GM19193 (cell line): ENCODE data around the gene PTPN2.

Experiments used
- POLR2A ChIP-seq: IDR thresholded peaks from 4 replicates; pipeline ENCODE4 v1.6.1; 2011; ENCODE audit not compliant: insufficient read depth, insufficient read length; ENCODE audit errors: extremely low read depth

The PTPN2 gene

DNA sequence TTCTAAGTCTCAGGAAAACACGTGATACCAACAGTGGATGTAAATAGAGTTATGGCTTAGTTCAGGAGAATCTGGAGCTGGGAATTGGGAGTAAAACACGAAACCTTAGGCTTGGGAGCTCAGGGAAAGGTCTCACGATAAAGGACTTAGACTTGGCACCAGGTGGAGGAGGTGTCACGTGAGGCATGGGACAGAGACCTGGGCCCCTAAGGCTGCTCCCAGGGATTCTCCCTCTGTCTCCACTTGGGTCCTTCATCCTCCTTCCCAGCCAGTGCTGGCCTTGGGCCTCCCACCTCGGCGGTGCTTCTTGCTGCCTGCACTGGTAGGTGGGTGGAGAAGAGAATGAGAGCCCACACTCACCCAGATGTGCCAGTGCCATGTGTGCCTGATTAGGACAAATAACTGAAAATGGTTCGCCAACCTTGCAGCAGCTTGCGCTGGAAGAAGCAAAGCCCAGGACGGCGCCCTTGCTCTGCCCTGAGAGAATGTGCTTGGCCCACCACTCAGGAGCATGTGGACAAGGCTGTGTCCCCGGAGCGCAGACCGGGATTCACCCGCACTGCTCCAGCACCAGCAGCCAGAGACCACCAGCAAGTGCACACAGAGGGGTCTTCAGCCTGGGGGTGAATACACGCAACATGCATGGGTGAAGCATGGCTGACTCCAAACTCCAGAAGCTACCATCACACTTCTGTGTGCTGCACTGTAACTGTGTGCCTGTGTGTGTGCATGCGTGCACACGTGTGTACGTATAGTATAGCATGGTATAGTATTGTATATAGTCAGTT lies 133.1 kb downstream of the PTPN2 start:
- no peak for TF ChIP-seq POLR2A

- TF ChIP-seq POLR2A = no peak
Measured at GRCh38 chr18:12750076-12750714, 133.8 kb downstream of the PTPN2 start.

DNA sequence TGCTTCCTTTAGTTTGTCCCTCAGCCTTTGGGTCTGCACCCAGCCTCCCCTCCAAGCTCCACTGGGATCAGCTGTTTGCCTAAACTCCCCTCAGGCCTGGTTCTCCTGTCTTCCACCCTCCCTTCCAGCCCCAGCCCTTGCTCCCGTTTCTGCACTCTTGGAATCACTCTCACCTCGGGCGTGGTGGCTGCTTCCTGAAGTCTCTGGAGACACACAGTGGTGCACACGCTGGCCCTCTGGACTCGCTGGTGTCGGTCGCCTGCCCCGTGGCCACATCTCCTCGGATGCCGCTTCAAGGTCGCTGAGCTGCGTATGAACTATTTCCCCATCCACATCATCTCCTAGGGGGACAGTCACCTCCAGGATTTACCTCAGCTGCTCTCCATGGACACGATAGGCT lies 134.9 kb downstream of the PTPN2 start:
- TF ChIP-seq POLR2A = no peak

GRCh38 chr18:12748671-12749070 lies 135.4 kb downstream of the PTPN2 start:
- no peak for TF ChIP-seq POLR2A

GRCh38 chr18:12747530-12748315 lies 136.3 kb downstream of the PTPN2 start:
- no peak for TF ChIP-seq POLR2A

DNA sequence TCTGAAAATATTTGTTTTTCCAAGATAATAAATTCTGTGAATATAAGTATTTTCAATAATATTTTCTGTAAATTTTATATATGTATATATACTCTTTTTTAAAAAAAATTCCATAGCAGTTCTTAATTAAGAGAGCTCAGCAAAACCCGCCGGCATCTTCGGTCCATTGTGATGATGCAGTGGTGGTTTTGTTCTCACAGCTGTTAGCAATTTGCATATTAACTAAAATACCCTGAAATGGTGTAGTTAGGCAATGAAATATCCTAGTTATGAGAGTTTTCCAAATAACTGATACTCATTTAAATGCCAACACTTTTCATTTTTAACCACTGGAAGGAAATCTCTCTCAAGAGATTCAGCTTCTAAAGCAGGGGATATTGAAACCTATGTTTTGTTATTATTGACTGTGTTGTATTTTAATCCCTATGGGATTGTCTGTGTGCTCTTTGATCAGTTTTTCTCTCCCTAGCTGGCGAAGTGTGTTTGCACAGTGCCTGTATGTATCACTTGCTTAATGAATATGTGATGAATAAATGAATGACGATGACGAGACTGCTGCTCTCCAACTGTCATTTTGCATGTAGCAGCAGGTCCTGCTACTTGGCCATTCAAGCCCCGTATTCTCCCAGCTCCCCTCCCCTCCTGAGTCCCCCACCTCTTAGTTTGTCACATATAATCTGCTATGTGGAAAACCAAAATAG lies 138.8 kb downstream of the PTPN2 start:
- no peak for TF ChIP-seq POLR2A

GRCh38 chr18:12744103-12744502 lies 139.9 kb downstream of the PTPN2 start:
- TF ChIP-seq POLR2A = no peak

GRCh38 chr18:12742453-12742852 lies 141.6 kb downstream of the PTPN2 start:
- TF ChIP-seq POLR2A = no peak
